GM19372 (cell line): ENCODE measurements around the gene DIPK1C.
"Not testable (repeated sequence)": the region's sequence is repeated elsewhere in the genome, so short reads cannot be mapped to it uniquely, and the experiment has no call there.

Source experiments
- ATAC-seq: cut with Tn5 transposase; IDR thresholded peaks from one replicate; pipeline ENCODE4 v1.9.1; 2021; ENCODE audit warnings: mild to moderate bottlenecking, low read depth, moderate library complexity; ENCODE audit not compliant: unreplicated experiment

The DIPK1C gene

GRCh38 chr18:74457043-74457724 lies at the start of gene DIPK1C:
Gene DIPK1C, minus strand, starts transcription at chr18:74457308. Its CDS starts 49 bp downstream, at chr18:74457259.
- no peak for ATAC-seq

DNA sequence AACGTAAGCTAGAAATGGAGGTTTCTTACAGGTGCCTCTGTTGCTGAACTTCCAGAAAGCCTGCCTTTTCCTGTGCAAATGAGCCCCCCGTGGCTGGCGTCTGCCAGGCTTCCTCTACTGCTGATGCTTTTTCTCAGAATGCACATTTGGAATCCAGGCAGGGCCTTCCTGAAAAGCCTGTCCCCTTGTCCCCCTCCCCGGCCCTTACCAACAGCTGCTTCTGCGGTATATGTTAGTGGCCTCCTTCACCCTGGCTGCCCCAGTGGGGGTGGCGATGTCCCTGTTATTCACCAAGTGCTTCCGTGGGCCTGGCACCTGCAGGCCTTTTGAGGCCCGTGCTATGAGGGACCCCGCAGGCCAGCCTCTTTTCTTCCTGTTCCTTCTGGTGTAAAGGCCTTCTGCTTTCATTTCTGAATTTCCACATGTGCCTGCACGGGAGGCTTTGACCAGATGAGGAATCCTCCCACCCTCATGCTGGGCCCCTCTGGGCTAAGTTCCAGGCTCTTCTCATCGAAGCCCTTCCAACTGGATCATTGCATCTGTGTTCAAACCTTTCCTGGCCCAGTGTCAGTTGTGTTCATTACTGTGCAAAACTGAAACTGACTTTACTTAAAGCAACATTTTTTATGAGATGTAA lies 49.5 kb upstream of the DIPK1C start:
- ATAC-seq: no peak

- no peak for ATAC-seq
Measured at GRCh38 chr18:74505776-74506175, 48.7 kb upstream of the DIPK1C start.

GRCh38 chr18:74503137-74503536 lies 46.0 kb upstream of the DIPK1C start:
- ATAC-seq: no peak

DNA sequence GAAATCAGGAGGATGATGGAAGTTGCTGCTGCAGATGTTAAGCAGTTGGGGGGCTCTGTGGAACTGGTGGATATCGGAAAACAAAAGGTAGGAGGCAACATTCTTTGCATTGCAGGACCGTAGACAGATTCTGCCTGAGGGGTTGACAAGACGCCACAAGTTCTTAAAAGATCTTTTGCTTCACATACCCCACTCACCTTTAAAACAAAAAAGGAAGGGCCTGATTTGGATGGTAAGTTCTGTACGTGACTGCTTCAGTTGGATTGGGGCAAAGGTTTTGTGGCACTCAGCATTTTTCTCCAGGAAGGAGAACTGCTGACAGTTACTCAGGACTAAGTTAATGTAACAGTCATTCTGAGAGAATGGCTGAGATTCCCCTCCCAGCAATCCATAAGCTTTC lies 44.3 kb upstream of the DIPK1C start:
- no peak for ATAC-seq

- ATAC-seq: not testable (repeated sequence)
Measured at GRCh38 chr18:74500774-74501173, 43.7 kb upstream of the DIPK1C start.

GRCh38 chr18:74500372-74500771 lies 43.3 kb upstream of the DIPK1C start:
- ATAC-seq: no peak

- peak; percentile 37 for ATAC-seq
Measured at GRCh38 chr18:74499633-74500032, 42.5 kb upstream of the DIPK1C start.

DNA sequence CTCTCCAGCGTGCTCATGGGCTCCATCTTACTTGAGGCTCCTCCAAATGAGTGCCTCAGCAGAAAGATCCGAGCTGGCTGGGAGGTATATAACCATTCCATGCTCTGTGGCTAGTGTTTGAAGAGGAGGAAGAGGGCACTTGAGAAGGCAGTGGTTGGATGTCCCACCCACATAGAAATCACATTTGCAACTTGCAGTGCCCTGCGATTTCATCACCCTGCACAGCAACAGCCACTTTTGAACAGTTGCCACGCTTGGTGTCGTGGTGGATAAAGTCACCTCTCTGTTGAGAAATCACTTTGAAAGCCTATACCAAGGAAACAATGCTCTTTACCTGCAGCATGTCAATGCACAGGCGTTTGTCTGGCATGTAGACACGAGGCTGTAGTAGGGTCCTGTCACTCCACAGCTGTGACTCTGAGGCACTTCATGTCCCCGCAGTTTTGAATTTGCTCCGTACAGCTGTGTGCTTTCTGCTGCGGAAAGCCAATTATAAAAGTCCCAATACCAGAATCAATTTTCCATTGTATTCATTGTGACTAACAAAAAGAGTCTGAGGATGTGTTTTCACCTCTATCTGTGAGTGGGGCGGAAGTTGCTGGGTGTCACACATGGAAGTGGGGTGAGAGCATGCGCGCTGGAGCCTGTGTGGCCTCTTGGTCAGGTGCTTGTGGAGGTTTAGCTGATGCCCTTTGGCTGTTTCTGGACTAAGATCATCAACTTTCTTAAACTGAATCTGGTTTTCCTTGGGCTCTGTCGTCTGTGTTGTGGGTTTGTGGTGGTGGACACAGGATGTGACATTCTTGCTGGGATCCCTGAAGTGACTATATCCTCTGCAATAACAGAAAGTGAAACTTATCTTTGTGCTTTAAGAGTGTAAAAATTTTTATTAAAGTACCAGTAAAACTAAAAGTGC lies 41.9 kb upstream of the DIPK1C start:
- ATAC-seq: peak; percentile 35

DNA sequence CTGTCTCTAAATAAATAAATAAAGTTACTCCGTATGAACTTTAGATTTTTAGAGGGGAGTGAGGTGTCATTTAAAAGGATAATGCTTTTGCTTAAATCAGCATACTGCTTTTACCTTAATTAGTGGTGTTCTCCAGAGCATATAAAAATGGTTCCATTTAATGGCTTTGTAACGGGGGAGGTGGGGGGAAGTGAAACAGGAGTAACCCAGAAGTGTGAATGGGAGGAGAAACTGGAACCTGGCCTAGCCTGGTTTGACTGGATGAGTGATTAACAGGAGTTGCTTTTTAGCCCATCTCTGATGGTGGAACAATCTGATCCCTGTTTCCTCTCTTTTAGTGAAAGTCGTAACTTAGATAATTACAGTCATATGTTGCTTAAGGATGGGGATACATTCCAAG lies 40.7 kb upstream of the DIPK1C start:
- ATAC-seq: no peak

- no peak for ATAC-seq
Measured at GRCh38 chr18:74497324-74497676, 40.2 kb upstream of the DIPK1C start.

GRCh38 chr18:74496508-74497323 lies 39.6 kb upstream of the DIPK1C start:
- ATAC-seq: peak; percentile 21

DNA sequence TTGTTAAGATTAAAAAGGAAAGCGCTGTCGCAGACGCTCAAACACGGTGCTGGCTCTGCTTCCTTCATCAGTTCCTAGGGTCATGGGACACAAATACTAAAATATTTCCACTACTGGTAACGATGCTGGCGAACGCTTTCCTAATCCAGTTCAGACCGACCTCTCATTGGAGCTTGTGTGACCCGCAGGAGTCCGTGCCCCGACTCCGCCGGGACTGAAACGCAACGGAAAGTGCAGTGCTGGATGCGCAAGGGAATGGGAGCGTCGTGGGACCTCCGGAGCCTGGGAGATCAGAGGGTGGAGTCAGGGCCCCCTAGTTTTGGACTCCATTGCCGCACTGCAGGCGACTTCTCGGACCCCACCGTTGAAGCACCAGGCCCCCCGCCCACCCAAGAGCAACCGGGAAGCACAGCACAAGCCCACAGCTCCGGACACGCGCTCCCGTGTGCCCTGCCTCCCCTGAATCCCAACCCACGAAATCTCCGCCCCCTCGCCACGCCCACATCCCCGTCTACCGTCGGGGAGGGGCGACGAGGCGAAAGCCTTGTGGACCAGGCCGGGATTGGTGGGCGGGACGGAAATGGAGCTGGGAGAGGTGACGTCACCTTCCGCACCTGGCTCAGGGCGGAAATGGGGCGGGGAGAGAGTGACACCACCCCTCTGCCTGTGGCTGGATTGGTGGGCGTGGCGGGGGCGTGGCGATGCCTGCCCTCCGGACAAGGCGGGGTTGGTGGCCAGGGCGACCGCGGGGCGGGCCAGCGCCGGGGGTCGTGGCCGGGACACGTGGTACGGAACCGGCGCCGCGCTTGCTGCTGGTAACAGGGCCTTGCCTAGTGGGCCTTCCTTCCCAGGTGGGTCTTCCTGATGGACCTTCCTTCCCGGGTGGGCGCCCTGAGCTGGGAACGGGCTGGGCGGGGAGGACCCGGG lies 38.7 kb upstream of the DIPK1C start, which contains the start of gene CNDP2:
TSS of gene CNDP2 (plus strand) at position 783 of the 927 bp plus-strand sequence. CDS start 3,611 bp downstream, outside the sequence.
- peak; percentile 67 for ATAC-seq

GRCh38 chr18:74494514-74494913 lies 37.4 kb upstream of the DIPK1C start:
- no peak for ATAC-seq

- no peak for ATAC-seq
Measured at GRCh38 chr18:74493689-74494088, 36.6 kb upstream of the DIPK1C start.

GRCh38 chr18:74492259-74492658 lies 35.2 kb upstream of the DIPK1C start:
- ATAC-seq: no peak

DNA sequence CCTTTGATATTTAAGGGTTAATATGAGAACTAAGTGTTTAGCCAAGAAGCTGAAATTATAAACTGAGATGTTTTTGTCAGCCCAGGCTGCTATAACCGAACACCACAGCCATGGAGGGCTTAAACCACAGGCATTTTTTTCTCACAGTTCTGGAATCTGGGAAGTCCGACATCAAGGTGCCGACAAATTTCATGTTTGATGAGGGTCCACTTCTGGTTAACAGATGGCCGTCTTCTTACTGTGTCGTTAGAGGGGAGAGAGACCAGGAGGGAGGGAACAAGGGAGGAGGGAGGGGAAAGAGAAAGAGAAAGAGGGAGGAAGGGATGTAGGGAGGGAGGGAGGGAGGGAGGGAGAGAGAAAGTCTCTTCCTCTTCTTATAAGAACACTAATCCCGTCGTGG lies 32.6 kb upstream of the DIPK1C start:
- ATAC-seq: no peak

DNA sequence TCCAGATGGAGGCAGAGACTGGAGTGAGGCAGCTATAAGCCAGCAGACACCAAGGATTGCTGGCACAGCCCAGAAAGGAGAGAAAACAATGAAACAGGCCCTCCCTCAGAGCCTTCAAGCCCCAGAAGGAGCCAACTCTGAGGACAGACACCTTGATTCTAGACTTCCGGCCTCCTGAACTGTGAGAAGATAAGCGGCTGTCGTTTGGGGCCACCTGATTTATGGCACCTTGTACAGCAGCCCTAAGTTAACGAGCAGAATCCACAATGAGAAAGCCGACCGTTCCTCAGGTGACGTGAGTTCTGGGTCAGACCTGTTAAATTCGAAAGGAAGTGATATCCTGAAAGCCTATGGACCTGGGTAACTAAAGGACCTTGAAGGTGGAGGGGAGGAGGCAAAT lies 31.8 kb upstream of the DIPK1C start:
- no peak for ATAC-seq

DNA sequence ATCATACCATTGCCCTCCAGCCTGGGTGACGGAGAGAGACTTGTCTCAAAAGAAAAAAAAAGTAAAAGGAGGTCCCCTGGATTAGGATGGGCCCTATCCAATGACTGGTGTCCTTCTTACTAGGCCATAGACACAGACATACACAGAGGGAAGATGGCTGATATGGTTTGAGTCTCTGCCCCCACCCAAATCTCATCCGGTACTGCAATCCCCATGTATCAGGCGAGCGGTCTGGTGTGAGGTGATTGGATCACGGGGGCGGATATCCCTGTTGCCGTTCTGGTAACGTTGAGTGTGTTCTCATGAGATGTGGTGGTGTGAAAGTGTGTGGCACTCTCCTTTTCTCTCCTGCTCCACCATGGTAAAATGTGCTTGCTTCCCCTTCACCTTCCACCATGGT lies 31.2 kb upstream of the DIPK1C start:
- no peak for ATAC-seq
